B cell (primary cell): ENCODE data around the gene NPFFR1. TPM values are rescaled to one million over a fixed set of nuclear protein-coding genes. Genes with fewer than 3 reads are reported as not detected.
A peak's percentile ranks its signal among the peaks of the same experiment; 100 is the strongest.

ENCODE experiments used
- ATAC-seq: fragments of 200-7000 bp; cut with Tn5 transposase; one replicate; pipeline ENCODE4 v1.10.0; 2021; ENCODE audit warnings: low read depth, mild to moderate bottlenecking, moderate number of reproducible peaks, moderate library complexity
- CTCF ChIA-PET: fragments of 350-600 bp; sonication (Branson Sonifier 250); formaldehyde crosslinking; loops from one replicate; lab custom pipeline; 2021; ENCODE audit warnings: antibody characterized with exemption, inconsistent platforms; lab: Charles Lee
- POLR2A ChIA-PET: fragments of 350-600 bp; sonication (Branson Sonifier 250); formaldehyde crosslinking; loops from one replicate; lab custom pipeline; 2021; ENCODE audit warnings: antibody characterized with exemption; lab: Charles Lee
- DNase-seq: peaks from one replicate; pipeline ENCODE4 v3.0.0; 2013
- H2AFZ ChIP-seq: 2 replicates; pipeline ENCODE4 v1.6.1; 2012; ENCODE audit warnings: mild to moderate bottlenecking, low read depth, low read length; ENCODE audit not compliant: insufficient read depth, poor library complexity, severe bottlenecking
- H3K27ac ChIP-seq, 2 donors: 1 replicate in 1 of 2; 2 replicates in 1 of 2; pipeline ENCODE4 v1.5.1; 2012 to 2013; ENCODE audit warnings: low read length in 2 of 2, mild to moderate bottlenecking in 2 of 2, moderate library complexity in 1 of 2
- H3K27me3 ChIP-seq, 4 experiments: fragments of 200-600 bp in 1 of 4; sonication (generic) in 1 of 4; replicated peaks in 1 of 4; 1 replicate in 2 of 4; 2 replicates in 2 of 4; pipeline versions ENCODE4 v1.6.1 to v1.7.0; 2013 to 2016; ENCODE audit warnings: low read length in 3 of 4, mild to moderate bottlenecking in 2 of 4, mixed read lengths in 1 of 4, moderate library complexity in 1 of 4; ENCODE audit not compliant: insufficient read depth in 4 of 4, control insufficient read depth in 3 of 4; ENCODE audit errors: control extremely low read depth in 1 of 4
- H3K36me3 ChIP-seq, 2 experiments: replicated peaks in 1 of 2; 1 replicate in 1 of 2; 2 replicates in 1 of 2; pipeline versions ENCODE4 v1.6.1 to v1.7.1; 2013; ENCODE audit warnings: low read length in 1 of 2; ENCODE audit not compliant: insufficient read depth in 2 of 2, control insufficient read depth in 1 of 2; ENCODE audit errors: control extremely low read depth in 1 of 2, extremely low read depth in 1 of 2
- H3K4me1 ChIP-seq, 2 donors: fragments of 200-600 bp in 1 of 2; sonication (generic) in 1 of 2; 1 replicate in 1 of 2; 2 replicates in 1 of 2; pipeline versions ENCODE4 v1.5.1 to v1.6.1; 2013 to 2017; ENCODE audit warnings: low read length in 2 of 2; ENCODE audit not compliant: control insufficient read depth in 2 of 2, insufficient read depth in 2 of 2
- H3K4me2 ChIP-seq: replicated peaks from 2 replicates; pipeline ENCODE3; 2012; ENCODE audit warnings: mild to moderate bottlenecking, low read depth, low read length; ENCODE audit not compliant: poor library complexity, severe bottlenecking
- H3K4me3 ChIP-seq, 5 experiments: fragments of 200-600 bp in 1 of 5; sonication (generic) in 1 of 5; 1 replicate in 3 of 5; 2 replicates in 2 of 5; pipeline versions ENCODE4 v1.5.1 to v1.7.0; 2011 to 2016; ENCODE audit warnings: low read length in 4 of 5, mild to moderate bottlenecking in 4 of 5, low read depth in 2 of 5, control low read depth in 1 of 5, moderate library complexity in 1 of 5; ENCODE audit not compliant: insufficient read depth in 1 of 5; ENCODE audit errors: control extremely low read depth in 1 of 5, extremely low read depth in 1 of 5
- H3K79me2 ChIP-seq: fragments of 200-600 bp; sonication (generic); one replicate; pipeline ENCODE4 v1.6.0; 2016; ENCODE audit warnings: low read length; ENCODE audit not compliant: control insufficient read depth, insufficient read depth
- H3K9ac ChIP-seq: fragments of 200-600 bp; sonication (generic); 2 replicates; pipeline ENCODE4 v1.6.1; 2017; ENCODE audit warnings: mild to moderate bottlenecking, low read length, moderate library complexity
- H3K9me3 ChIP-seq, 3 donors: one replicate each; pipeline versions ENCODE4 v1.6.1 to v1.7.1; 2013; ENCODE audit warnings: low read length in 2 of 3; ENCODE audit not compliant: control insufficient read depth in 2 of 3, insufficient read depth in 1 of 3; ENCODE audit errors: control extremely low read depth in 1 of 3
- H4K20me1 ChIP-seq: 2 replicates; pipeline ENCODE4 v1.6.0; 2012; ENCODE audit warnings: mild to moderate bottlenecking, low read length; ENCODE audit not compliant: insufficient read depth, control insufficient read depth, poor library complexity, severe bottlenecking
- H3K27ac Mint-ChIP-seq: one replicate; pipeline ENCODE4 v1.8.0; 2021; ENCODE audit warnings: mixed read lengths
- H3K27me3 Mint-ChIP-seq: one replicate; pipeline ENCODE4 v1.8.0; 2021; ENCODE audit warnings: mixed read lengths
- H3K4me1 Mint-ChIP-seq: one replicate; pipeline ENCODE4 v1.8.0; 2021; ENCODE audit warnings: mixed read lengths
- H3K4me3 Mint-ChIP-seq: one replicate; pipeline ENCODE4 v1.8.0; 2021; ENCODE audit warnings: mixed read lengths
- H3K9me3 Mint-ChIP-seq: one replicate; pipeline ENCODE4 v1.8.0; 2022; ENCODE audit warnings: mixed read lengths; ENCODE audit not compliant: insufficient read depth
- EZH2 ChIP-seq: IDR thresholded peaks from 2 replicates; pipeline ENCODE4 v1.6.1; 2012; ENCODE audit warnings: borderline replicate concordance, low read depth, mild to moderate bottlenecking, moderate library complexity, low read length; ENCODE audit not compliant: insufficient read depth, poor library complexity, severe bottlenecking
- WGBS: methylation state at CpG from one replicate; pipeline ENCODE4 v1.1.5; 2013; ENCODE audit warnings: missing lambda C conversion rate; ENCODE audit not compliant: insufficient coverage; 5-methylcytosine and 5-hydroxymethylcytosine counted together
- intact Hi-C: fragments of 100-400 bp; cut with micrococcal nuclease; formaldehyde crosslinking; loops from one replicate; pipeline ENCODE4 v1.10.0; 2022
- polyA plus RNA-seq: library from polyadenylated mRNA; depleted of rRNA; stranded (reverse); fragments of >200 nt; gene quantifications from 2 replicates; pipeline ENCODE4 v1.2.3, GENCODE V29; 2012
- total RNA-seq, 2 donors: library from RNA; stranded (reverse); fragments of 120-200 nt in 1 of 2; gene quantifications; 1 replicate in 1 of 2; 2 replicates in 1 of 2; pipeline versions ENCODE4 v1.2.3 to v1.2.4, GENCODE V29; 2013 to 2022
- TF ChIP-seq, protein P1 (sequence below): fragments of 200-600 bp; IDR thresholded peaks from one replicate; pipeline ENCODE4 v1.8.0; 2022; ENCODE audit warnings: antibody characterized with exemption, mild to moderate bottlenecking

NPFFR1 gene
- total and polyA plus RNA-seq, 2 donors (not counting 1 experiment from before 2014, with no cell fraction given) = not detected

GRCh38 chr10:70267161-70267933 lies 16.5 kb downstream of the NPFFR1 start:
- ATAC-seq (no peak), DNase-seq (no peak)
- ChIA-PET POLR2A (no interaction called here), CTCF (interaction anchor here (1.1 to 16.5 kb wide), 5 partner anchors 9 to 135 kb away, joined by 3 to 185 read pairs (median 5); no protein-coding TSS in a partner anchor)
- peaks cover 0 to 1% of the 10 kb centered on the region in 2 donors for H3K4me1 ChIP-seq
- H3K9ac ChIP-seq = no peak overlapping the region
- no peak overlapping the region for H3K4me3 Mint-ChIP-seq
- no peak overlapping the region for H3K4me3 ChIP-seq
- H3K79me2 ChIP-seq = no peaks in the 10 kb centered on the region
- H4K20me1 ChIP-seq = no peaks in the 10 kb centered on the region
- peaks cover 22% of the 10 kb centered on the region for H3K27me3 Mint-ChIP-seq
- TF ChIP-seq EZH2 = no peak
- TF ChIP-seq, protein P1, sequence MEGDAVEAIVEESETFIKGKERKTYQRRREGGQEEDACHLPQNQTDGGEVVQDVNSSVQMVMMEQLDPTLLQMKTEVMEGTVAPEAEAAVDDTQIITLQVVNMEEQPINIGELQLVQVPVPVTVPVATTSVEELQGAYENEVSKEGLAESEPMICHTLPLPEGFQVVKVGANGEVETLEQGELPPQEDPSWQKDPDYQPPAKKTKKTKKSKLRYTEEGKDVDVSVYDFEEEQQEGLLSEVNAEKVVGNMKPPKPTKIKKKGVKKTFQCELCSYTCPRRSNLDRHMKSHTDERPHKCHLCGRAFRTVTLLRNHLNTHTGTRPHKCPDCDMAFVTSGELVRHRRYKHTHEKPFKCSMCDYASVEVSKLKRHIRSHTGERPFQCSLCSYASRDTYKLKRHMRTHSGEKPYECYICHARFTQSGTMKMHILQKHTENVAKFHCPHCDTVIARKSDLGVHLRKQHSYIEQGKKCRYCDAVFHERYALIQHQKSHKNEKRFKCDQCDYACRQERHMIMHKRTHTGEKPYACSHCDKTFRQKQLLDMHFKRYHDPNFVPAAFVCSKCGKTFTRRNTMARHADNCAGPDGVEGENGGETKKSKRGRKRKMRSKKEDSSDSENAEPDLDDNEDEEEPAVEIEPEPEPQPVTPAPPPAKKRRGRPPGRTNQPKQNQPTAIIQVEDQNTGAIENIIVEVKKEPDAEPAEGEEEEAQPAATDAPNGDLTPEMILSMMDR = peak; percentile 34
- H3K9me3 Mint-ChIP-seq = peaks cover 2% of the 10 kb centered on the region
- H2AFZ ChIP-seq = no peak overlapping the region
- WGBS = 71% methylated on average over 3 of the region's 9 CpGs
- no peaks in the 10 kb centered on the region for H3K9me3 ChIP-seq
- H3K4me1 Mint-ChIP-seq = peaks cover 3% of the 10 kb centered on the region
- peaks cover 0 to 2% (median 0%) of the 10 kb centered on the region in 4 experiments for H3K27me3 ChIP-seq
- H3K27ac Mint-ChIP-seq = no peak overlapping the region
- intact Hi-C loops = loop anchor here (5.0 kb wide), 1 partner anchor 45 kb away; no protein-coding TSS in a partner anchor
- no peaks in the 10 kb centered on the region for H3K36me3 ChIP-seq
- H3K4me2 ChIP-seq = no peak overlapping the region
- H3K27ac ChIP-seq = no peak overlapping the region

- Histone ChIP-seq H3K4me3 (no peak overlapping the region), H3K36me3 (no peaks in the 10 kb centered on the region), H2AFZ (no peak overlapping the region), H3K27me3 (peaks cover 0 to 3% (median 0%) of the 10 kb centered on the region in 4 experiments), H3K9me3 (peaks cover 0 to under 1% (median 0%) of the 10 kb centered on the region in 3 donors), H3K9ac (no peak overlapping the region), H3K79me2 (no peaks in the 10 kb centered on the region), H3K4me2 (no peak overlapping the region), H3K27ac (no peak overlapping the region), H3K4me1 (no peaks in the 10 kb centered on the region), H4K20me1 (no peaks in the 10 kb centered on the region)
- H3K4me1 Mint-ChIP-seq = peaks cover 2% of the 10 kb centered on the region
- intact Hi-C loops = loop anchor here (5.0 kb wide), 1 partner anchor 44 kb away; no protein-coding TSS in a partner anchor
- CTCF ChIA-PET = interaction anchor here (1.2 to 16.5 kb wide), 4 partner anchors 10 to 98 kb away, joined by 4 to 185 read pairs (median 12); no protein-coding TSS in a partner anchor
- WGBS = 33% methylated on average over 1 of the region's 1 CpG
- H3K9me3 Mint-ChIP-seq = peaks cover 3% of the 10 kb centered on the region
- no peak overlapping the region for H3K4me3 Mint-ChIP-seq
- POLR2A ChIA-PET = no interaction called here
- H3K27me3 Mint-ChIP-seq = peaks cover 27% of the 10 kb centered on the region
- ATAC-seq = no peak
- H3K27ac Mint-ChIP-seq = no peak overlapping the region
- no peak for TF ChIP-seq EZH2
- no peak for DNase-seq
These were observed 17.1 kb downstream of the NPFFR1 start for GRCh38 chr10:70266701-70267100.
